NCI-H2029 (cell line): ENCODE measurements around the gene BCL3.

Experiments used
- DNase-seq: peaks from one replicate; lab custom pipeline; 2025; lab: John Stamatoyannopoulos, UW

BCL3 gene

DNA sequence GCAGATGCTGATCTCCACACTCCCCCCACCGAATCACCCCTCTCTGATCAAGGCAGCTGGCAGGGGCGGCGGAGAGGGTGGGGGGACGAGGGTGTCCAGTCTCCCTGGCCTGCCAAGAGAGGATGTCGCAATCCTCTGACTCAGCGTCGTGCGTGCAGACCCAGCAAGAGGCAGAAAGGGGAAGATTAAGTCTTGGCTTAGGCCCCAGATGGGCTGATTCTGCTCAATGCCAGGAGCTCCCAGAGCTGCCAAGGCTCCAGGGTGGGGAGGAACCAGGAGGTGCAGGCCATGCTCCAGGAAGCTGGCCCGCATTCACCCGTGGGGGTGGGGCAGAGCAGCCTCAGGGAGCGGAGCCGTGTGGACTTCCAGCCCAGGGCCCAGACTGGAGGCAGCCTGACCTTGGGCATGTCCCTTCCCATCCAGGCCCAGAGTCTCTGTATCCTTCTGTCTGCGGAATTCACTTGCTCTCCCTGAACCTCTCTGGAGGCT is 6.6 kb upstream of the BCL3 start:
- peak; percentile 97 for DNase-seq

DNA sequence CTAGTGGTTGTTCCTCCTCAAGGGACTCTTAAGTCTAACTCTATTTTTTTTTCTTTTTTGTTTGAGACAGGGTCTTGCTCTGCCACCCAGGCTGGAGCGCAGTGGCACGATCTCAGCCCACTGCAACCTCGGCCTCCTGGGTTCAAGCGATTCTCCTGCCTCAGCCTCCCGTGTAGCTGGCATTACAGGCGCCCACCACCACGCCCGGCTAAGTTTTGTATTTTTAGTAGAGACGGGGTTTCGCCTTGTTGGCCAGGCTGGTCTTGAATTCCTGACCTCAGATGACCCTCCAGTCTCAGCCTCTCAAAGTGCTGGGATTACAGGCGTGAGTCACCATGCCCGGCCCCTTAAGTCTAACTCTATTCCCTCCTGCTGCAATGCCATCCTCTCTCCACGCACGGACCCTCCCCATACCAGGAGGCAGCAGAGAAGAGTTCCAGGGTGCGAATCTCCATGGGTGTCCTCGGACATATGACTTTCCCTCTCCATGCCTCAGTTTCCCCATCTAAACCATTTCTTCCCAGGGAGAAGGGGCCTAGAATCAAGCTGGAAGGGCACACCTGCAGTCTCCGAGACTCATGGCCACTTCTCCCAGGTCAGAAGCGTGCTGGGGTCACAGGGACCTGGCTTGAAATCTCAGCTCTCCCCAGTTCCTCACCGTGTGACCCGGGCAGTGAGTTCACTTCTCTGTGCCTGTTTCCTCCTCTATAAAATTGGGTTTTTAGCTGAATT is 6.0 kb upstream of the BCL3 start:
- no peak for DNase-seq

DNA sequence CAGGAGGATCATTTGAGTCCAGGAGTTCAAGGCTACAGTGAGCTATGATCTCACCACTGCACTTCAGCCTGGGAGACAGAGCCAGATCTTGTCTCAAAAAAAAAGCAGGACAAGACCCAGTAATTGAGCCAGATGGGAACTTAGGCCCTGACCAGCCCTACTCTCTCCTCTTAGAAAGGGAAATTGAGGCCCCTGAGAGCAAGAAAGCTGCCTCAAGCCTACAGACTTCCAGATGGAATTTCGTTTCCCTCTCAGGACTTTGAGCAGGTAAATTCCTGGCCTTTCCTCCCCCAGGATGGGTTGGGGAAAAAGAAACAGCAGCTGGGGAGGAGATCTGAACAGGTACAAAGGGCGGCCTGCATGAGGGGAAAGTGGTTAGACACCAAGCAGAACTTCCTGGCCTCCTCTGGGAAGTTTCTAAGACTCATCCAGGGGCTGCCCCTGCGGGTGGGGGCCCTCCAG is 3.6 kb upstream of the BCL3 start:
- no peak for DNase-seq

DNA sequence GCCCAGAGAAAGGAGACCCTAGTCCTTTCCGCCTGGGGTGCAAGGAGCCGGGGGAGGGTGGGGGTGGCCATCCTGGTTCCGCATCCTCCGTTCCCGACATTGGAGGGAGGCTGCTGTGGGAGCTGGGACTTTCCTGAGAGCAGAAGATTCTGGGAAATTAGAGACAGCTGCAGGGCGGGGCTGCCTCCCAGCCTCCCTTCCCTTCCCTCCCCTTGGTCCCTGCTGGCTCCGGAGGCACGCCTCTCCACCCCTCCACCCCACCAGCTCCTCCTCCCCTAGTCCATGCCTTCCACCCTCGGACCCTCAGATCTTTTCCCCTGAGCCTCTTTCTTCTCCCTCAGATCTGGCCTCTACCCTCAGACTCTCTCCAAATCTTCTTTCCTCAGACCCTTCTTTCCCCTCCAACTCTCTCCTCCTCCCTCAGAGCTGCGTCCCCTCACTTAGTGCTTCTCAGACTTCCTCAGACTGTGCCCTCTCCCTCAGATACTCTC is 3.1 kb upstream of the BCL3 start:
- no peak for DNase-seq

DNA sequence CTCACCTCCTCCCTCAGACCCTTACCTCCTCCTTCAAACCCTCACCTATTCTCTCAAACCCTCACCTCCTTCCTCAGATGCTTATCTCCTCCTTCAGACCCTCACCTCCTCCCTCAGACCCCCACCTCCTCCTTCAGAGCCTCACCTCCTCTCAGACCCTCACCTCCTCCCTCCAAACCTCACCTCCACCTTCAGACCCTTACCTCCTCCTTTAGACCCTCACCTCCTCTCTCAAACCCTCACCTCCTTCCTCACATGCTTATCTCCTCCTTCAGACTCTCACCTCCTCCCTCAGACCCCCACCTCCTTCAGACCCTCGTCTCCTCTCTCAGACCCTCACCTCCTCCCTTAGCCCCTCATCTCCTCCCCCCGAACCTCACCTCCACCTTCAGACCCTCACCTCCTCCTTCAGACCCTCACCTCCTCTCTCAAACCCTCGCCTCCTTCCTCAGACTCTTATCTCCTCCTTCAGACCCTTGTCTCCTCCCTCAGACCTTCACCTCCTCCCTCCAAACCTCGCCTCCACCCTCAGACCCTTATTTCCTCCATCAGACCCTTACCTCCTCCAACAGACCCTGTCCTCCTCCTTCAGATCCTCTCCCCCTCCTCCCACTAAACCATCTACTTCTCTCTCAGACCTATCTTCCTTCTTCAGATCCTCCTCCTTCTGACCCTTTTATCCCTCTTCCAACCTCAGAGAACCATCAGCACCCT is 2.5 kb upstream of the BCL3 start:
- DNase-seq: no peak

DNA sequence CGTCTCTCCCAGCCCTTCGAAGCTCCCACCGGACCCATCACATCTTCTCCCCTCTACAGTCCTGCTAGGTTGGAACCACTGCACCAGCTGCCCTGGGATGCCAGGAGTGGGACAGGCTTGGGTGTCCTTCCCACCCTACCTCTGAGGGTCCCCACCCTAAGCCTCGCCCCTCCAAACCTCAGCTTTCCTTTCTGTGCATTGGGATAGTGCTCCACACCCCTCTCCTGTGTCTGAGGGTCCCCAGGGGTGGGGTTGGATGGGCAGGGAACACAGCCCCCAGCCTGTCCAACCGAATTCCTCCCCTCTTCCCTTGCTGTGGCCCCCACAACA is 1.9 kb upstream of the BCL3 start:
- no peak for DNase-seq

DNA sequence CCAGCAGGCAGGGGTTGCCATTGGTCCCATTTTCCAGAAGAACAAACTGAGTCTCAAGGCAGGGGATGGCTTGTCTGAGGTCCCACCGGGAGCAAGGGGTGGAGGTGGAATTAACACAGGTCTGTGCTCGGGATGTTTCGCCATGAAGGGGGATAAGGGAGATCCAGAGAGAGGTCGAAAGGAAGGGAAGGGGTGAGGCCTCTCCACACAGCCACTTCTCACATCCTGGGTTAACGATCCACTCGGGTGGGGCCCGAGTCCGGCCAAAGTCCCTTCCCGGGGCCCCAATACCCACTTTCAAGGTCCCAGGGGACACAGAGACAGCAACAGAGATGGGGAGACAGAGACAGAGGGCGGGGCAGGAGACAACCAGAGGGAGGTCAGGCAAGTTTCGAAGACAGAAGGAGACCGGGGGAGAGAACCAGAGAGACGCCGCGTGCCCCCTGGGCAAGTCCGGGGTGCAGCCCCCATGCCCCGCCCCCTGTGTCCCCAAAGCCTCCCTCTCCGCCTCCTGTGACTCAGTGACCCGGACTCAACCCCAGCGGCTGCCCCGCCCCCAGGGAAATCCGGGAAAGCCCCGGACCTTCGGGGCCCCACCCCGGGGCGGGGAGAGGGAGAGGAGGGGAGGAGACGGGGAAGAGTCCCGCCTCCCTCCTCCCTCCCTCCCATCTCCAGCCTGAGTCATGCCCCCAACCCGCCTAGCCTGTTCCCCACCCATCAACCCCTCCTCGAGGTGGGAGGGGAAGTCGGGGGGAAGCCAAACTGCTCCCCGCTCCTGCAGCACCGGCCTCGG is 1.4 kb upstream of the BCL3 start:
- peak; percentile 68 for DNase-seq

DNA sequence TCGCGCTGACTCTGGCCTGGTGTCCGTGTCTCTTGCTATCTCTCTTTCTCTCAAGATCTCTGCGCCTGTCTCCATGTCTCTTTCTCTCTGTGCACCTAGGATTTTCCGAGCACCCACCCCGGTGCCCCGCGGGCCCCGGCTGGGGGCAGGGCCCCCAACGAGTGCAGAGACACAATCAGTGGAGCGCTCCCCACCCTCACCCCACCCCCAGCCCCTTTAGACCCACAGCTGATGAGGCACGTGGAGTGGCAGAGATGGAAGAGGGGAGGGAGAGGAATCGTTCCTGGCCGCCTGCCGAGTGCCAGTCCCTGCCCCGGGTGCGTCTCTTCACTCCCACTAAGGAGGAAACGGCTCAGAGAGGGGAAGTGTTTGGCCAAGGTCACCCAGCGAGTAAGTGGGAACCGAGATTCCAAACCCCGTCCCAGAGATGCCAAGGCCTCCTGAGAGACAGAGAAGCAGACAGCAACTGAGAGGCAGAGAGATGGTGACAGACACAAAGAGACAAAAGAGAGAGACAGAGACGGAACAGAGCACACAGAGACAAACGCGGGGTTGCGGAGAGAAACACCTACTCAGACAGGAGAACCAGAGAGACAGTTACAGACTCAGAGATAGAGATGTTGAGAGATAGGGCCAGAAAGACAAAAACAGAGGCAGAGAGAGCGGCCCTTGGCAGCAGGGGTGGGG is 626 bp upstream of the BCL3 start:
- DNase-seq: peak; percentile 53

DNA sequence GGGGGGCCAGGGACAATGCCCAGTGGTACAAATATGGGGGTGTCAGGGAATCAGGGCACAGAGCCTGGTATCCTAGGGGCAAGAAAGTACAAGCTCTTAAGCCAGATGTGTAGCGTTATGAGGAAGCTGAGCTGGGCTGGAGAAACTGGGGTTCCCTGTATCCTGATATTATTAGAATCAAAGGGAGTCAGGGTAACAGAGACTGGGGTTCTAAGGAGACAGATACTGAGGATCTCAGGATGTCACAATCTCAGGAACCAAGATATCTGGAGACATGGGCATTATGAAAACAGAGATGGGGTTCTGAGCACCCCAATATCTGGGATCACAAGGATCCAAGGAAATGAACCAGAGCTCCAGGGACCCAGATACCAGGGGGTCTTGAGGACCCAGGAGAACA is 784 bp downstream of the BCL3 start:
- DNase-seq: no peak

DNA sequence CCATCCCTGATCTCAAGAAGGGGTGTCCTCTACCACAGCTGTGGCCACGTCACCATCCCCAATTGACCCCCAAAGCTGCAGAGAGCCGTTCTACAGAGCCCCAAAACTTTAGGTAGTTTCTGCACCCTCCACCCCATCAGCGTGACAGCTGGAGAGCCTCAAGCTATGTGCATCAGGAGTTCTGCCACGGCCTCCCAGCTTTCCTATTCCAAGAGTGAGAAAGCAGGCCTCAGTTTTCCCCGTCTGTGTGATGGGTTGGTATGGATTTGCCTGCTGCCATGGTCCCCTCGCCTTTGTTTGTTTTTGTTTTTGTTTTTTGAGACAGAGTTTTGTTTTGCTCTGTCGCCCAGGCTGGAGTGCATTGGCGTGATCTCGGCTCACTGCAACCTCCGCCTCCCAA is 1.5 kb downstream of the BCL3 start:
- DNase-seq: no peak

DNA sequence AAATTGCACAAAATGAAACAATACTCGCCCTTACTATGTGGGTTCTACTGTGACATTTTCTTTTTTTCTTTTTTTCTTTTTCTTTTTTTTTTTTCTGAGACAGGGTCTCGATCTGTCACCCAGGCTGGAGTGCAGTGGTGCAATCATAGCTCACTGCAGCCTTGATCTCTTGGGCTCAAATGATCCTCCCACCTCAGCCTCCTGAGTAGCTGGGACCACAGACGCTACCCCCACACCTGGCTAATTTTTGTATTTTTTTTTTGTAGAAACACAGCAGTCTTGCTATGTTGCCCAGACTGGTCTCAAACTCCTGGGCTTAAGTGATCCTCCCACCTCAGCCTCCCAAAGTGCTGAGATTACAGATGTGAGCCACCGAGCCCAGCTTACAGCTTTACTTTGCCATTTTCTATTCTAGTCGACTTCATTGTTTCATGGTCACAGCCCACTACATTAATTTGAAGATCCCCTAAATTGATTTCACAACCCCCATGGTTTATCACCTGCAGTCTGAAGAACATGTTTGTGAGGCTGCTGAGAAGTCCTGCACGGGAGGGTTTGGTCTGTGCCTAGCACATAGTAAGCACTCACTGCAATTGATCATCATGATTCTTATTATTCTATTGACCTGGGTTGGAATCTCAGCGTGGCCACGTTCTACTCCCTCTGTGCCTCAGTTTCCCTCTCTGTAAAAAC is 3.8 kb downstream of the BCL3 start:
- no peak for DNase-seq

DNA sequence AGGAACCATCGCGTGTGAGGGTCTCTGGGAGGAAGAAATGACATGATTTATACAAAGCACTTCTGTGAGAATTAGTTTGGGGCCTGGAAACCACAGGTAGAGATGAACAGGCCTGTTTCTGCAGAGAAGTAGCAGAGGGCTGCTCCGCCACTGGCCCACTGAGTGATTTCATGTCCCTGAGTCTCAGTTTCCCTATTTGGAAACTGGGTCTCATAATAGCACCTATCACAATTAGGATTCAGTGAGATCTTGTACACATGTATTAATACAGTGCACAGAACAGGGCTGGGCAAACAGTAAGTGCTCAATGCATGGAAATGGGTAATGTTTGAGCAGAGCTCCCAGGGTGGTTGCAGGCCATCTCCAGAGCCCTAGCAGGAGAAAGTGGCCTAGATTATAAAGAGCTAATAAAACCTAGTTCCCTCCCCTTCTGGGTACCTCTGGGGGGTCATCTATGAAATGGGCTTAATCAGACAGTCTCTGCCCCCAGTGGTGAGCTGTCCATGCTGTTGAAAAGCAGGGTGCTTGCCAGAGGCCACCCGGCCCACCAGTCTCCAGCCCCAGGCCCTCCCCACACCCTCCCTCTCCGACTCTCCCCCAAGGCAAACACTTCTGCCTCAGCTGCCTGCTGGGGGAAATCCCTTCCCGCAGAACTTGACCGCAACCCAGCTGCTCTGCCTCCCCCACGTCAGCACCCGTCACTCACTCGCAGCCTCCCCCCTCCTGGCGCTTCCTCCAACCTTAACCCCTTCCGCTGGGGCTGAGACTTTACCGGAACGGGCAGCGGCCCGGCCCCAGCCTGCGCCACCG is 4.5 kb downstream of the BCL3 start:
- peak; percentile 93 for DNase-seq

DNA sequence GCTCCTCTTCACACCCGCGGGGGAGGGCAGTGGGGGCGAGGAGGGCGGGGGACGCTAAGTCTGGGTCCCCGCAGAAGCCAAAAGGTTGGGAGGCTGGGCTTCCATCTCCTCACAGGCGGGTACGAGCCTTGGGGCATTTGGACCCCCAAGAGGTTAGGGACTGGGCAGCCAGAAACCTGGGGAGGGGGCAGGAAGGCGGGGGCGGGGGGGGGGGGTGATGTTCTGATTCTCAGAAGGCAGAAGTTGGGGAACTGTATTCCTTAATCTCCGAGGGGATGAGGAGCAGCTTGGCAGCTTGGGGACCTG is 5.1 kb downstream of the BCL3 start:
- DNase-seq: no peak

DNA sequence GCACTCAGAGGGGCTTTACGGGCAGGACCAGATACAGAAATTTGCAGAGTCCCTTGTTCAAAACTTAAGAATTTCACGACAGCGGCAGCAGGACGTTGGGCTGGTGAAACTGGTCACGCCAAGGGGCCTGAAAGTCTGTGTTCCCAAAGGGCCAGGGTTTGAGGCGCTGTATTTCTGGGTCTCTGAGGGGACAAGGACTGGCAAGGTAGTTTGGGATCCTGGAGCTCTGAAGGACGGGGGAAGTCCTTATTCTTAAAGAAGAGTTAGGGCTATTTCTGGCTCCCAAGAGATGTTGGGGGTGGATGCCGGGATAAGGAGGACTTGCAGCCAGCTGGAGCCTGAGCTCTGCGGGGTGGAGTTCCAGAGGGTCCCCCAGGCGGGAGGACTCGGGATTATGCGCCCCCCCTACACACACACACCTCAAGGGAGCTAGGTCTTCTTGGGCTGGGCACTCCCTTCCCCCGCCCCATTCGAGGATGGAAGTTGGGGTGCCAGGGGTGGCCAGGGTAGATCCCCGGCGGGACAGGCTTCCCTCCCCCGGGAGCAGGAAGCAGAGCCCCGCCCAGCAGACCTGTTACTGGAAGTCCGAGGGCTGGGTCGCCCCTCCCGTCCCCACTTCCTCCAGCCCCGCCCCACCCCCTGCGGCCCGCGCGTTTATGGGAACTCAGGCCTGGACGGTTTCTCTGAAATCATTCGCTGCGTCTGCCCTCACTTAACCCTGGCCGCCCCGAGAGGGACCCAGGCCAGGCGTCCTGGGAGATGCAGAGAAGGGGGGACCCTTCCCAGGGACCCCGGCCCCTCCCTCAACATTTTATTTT is 5.6 kb downstream of the BCL3 start:
- DNase-seq: peak; percentile 78

DNA sequence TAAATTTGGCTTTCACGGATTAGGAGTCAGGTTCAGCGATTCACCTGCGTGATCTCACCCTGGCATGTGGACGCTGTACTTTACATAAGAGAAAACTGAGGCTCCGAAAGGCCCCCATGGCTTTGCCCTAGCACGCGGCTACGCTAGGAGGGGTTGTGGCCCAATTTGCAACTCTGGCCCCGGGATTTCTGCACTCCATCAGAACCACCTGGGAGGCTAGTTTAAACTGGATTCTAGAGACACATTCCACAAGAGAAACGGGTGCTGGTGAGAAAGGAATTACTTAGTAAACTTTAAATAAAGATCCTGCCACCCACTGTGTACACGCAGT is 6.2 kb downstream of the BCL3 start:
- DNase-seq: no peak

DNA sequence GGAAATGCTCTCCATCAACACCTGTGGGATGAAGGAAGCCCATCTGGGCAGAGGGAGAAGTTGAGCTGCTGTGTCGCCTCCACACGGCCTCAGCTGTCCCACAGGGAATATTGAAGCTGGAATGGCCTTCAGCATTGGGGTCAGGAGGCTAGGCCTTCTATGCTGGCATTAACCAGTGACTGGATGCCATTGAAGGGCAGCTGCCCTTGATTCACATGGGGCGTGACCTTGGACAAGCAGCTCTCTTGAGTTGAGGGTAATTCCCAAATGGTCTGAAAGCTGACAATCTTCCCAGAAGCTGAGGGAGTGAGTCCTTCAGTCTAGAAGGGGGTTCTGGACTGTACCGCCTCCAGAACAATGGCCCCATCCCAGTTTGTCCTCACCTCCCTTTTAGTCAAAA is 6.7 kb downstream of the BCL3 start:
- DNase-seq: no peak

DNA sequence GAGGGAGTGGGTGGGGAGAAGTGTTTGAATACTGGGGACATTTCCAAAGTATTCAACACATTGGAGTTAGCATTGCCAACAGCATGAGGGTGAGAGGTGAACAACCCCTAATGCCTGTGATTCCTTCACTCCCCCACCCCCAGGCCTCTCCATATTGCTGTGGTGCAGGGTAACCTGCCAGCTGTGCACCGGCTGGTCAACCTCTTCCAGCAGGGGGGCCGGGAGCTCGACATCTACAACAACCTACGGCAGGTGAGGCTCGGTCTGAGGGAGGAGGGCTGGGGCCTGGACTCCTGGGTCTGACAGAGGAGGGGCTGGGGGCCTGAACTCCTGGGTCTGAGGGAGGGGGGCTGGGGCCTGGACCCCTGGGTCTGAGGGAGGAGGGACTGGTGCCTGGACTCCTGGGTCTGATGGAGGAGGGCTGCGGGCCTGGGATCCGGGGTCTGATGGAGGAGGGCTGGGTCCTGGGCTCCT is 7.6 kb downstream of the BCL3 start:
- no peak for DNase-seq

DNA sequence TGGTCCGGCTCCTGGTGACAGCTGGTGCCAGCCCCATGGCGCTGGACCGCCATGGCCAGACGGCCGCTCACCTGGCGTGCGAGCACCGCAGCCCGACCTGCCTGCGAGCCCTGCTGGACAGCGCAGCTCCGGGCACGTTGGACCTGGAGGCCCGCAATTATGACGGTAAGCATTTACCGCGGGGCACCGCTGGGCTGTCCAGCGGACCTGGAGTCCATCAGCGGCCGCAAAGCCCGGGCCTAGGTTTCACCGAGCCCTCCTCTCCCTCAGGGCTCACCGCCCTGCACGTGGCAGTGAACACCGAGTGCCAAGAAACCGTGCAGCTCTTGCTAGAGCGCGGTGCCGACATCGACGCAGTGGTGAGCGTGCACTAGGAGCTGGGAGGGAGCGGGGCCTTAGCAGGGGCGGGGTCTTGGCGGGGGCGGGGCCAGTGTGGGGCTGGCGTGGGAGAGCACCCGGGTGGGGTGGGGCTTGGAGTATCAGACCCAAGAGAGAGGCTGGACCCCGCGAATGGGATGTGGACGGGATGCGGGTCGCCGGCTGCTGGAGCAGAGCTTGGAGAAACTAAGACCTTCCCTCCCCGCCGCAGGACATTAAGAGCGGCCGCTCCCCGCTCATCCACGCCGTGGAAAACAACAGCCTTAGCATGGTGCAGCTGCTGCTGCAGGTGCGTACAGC is 8.7 kb downstream of the BCL3 start:
- peak; percentile 70 for DNase-seq

DNA sequence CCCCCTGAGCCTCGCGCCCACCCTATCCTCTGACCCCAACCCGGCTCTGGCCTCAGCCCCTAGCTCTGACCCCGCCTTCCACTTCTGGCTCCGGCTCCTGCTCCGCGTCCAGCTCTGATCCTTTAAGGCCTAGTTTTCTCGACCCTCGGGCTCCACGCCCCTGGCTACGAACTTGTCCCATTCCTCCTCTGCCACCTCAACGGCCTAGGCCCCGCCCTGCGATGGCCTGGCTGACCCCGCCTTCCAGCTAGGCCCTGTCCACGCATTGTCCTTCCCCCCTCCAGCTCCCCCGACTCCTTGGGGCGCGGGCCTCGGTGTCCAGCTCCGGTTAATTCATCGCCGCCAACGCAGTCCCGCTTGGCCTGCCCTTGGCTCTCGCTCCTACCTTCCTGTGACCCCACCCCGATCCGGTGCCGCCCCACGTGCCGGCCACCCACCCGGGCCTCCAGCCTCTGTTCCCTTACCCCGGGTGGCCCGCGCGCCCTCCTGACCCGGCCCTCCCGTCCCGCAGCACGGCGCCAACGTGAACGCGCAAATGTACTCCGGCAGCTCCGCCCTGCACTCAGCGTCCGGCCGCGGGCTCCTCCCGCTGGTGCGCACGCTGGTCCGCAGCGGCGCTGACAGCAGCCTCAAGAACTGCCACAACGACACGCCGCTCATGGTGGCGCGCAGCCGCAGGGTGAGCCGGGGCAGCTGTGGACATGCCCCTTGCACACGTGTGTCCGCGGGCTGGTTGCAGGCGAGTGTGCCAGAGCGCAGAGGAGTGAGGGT is 9.4 kb downstream of the BCL3 start:
- peak; percentile 36 for DNase-seq
